ENCODE measurements around the gene RUNX2.

- TF ChIP-seq POLR2A (IDR thresholded peaks at IDR 0.05) (no peak), CTCF (IDR thresholded peaks at IDR 0.05) (no peak)
Observed at GRCh38 chr6:45667300-45667699, 339.2 kb downstream of the RUNX2 start.

All from esophagus squamous epithelium (tissue), 4 donors.